NCI-H446 (cell line): Measurements from ENCODE around the gene CCDC138.

ENCODE experiments used
- DNase-seq, 2 experiments: peaks; one replicate each; lab custom pipeline; 2025; lab: John Stamatoyannopoulos, UW

Gene CCDC138

GRCh38 chr2:108829578-108830310 lies 43.2 kb downstream of the CCDC138 start:
- DNase-seq = no peak

- DNase-seq = no peak
These were observed 46.6 kb downstream of the CCDC138 start for GRCh38 chr2:108833219-108833618.

GRCh38 chr2:108834620-108835019 lies 48.0 kb downstream of the CCDC138 start:
- no peak for DNase-seq

- no peak for DNase-seq
These were observed 48.5 kb downstream of the CCDC138 start for GRCh38 chr2:108835040-108835439.

GRCh38 chr2:108837198-108837597 lies 50.6 kb downstream of the CCDC138 start:
- DNase-seq = no peak

- DNase-seq = no peak
These were observed 54.9 kb downstream of the CCDC138 start for GRCh38 chr2:108841506-108841905.

GRCh38 chr2:108845923-108846322 lies 59.4 kb downstream of the CCDC138 start:
- no peak for DNase-seq

GRCh38 chr2:108847000-108847399 lies 60.4 kb downstream of the CCDC138 start:
- DNase-seq = no peak

GRCh38 chr2:108852375-108852774 lies 65.8 kb downstream of the CCDC138 start:
- DNase-seq = no peak

GRCh38 chr2:108853421-108853820 lies 66.8 kb downstream of the CCDC138 start:
- no peak for DNase-seq

- DNase-seq = no peak
These were observed 67.9 kb downstream of the CCDC138 start for GRCh38 chr2:108854484-108854883.

- peak in 1 of 2 experiments; percentile 11 for DNase-seq
These were observed 68.6 kb downstream of the CCDC138 start for GRCh38 chr2:108855194-108855593.

GRCh38 chr2:108858894-108859293 lies 72.3 kb downstream of the CCDC138 start:
- no peak for DNase-seq

GRCh38 chr2:108866041-108866440 lies 79.5 kb downstream of the CCDC138 start:
- no peak for DNase-seq

- no peak for DNase-seq
These were observed 82.3 kb downstream of the CCDC138 start for GRCh38 chr2:108868911-108869310.

GRCh38 chr2:108869542-108869941 lies 83.0 kb downstream of the CCDC138 start:
- DNase-seq = no peak

- no peak for DNase-seq
These were observed 83.6 kb downstream of the CCDC138 start for GRCh38 chr2:108870069-108870644.

- DNase-seq = peak in 1 of 2 experiments; percentile 5
These were observed 90.9 kb downstream of the CCDC138 start for GRCh38 chr2:108877506-108877905.

- no peak for DNase-seq
These were observed 91.7 kb downstream of the CCDC138 start for GRCh38 chr2:108878276-108878675.

GRCh38 chr2:108884619-108885018 lies 98.0 kb downstream of the CCDC138 start:
- no peak for DNase-seq

- no peak for DNase-seq
These were observed 103.3 kb downstream of the CCDC138 start for GRCh38 chr2:108889907-108890306.

GRCh38 chr2:108893277-108893676 lies 106.7 kb downstream of the CCDC138 start:
- no peak for DNase-seq

GRCh38 chr2:108894766-108895165 lies 108.2 kb downstream of the CCDC138 start:
- no peak for DNase-seq

GRCh38 chr2:108895188-108895587 lies 108.6 kb downstream of the CCDC138 start:
- no peak for DNase-seq
